ENCODE results near the gene GRIN1. TPM values are rescaled to one million over a fixed set of nuclear protein-coding genes. Genes with fewer than 3 reads are reported as not detected.

Gene GRIN1
- total and polyA plus RNA-seq, 7 experiments from 2014 or later: not detected

- Mint-ChIP-seq H3K9me3 (peaks cover 0 to 2% (median 0%) of the 10 kb centered on the region in 11 donors), H3K4me1 (peaks cover 8 to 21% (median 17%) of the 10 kb centered on the region in 7 donors), H3K27ac (no peak overlapping the region), H3K36me3 (peaks cover 0 to 16% (median 7%) of the 10 kb centered on the region in 5 donors), H3K27me3 (no peaks in the 10 kb centered on the region), H3K4me3 (no peak overlapping the region)
- no peak overlapping the region for H3K4me3 ChIP-seq (ENCODE audit: low read length)
- no peaks in the 10 kb centered on the region for H3K9me3 ChIP-seq (ENCODE audit: control insufficient read depth in 2 of 3, low read length in 3 of 3)
- ATAC-seq (no peak), DNase-seq (no peak)
- H3K27ac ChIP-seq (ENCODE audit: low read depth, low read length): no peak overlapping the region
- POLR2A ChIA-PET: interaction anchor here (0.7 kb wide), 1 partner anchor 9 kb away, joined by 4 read pairs; no protein-coding TSS in a partner anchor
- intact Hi-C loops (cut with micrococcal nuclease): no loop called here
- peaks cover 16 to 73% (median 25%) of the 10 kb centered on the region in 3 experiments for H3K36me3 ChIP-seq (ENCODE audit: control insufficient read depth in 2 of 3, insufficient read depth in 3 of 3, low read length in 3 of 3)
- H3K4me1 ChIP-seq (ENCODE audit: control insufficient read depth in 2 of 2, insufficient read depth in 2 of 2, low read length in 2 of 2): peaks cover 12 to 14% of the 10 kb centered on the region in 2 donors
- H3K27me3 ChIP-seq (ENCODE audit: control insufficient read depth in 2 of 2, insufficient read depth in 2 of 2, low read length in 2 of 2): no peaks in the 10 kb centered on the region
- CTCF ChIA-PET: no interaction called here
Measured at GRCh38 chr9:137099231-137099630, 39.7 kb upstream of the GRIN1 start.

DNA sequence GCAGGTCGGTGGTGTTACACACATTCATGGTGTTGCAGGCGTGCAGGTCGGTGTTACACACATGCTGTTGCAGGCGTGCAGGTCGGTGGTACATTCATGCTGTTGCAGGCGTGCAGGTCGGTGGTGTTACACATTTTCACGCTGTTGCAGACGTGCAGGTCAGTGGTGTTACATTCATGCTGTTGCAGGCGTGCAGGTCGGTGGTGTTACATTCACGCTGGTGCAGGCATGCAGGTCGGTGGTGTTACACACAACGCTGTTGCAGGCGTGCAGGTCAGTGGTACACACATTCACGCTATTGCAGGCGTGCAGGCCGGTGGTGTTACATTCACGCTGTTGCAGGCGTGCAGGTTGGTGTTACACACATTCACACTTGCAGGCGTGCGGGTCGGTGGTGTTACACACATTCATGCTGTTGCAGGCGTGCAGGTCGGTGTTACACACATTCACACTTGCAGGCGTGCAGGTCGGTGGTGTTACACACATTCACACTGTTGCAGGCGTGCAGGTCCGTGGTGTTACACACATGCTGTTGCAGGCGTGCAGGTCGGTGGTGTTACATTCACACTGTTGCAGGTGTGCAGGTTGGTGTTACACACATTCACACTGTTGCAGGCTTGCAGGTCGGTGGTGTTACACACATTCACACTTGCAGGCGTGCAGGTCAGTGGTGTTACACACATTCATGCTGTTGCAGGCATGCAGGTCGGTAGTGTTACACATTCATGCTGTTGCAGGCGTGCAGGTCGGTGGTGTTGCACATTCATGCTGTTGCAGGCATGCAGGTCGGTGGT, 35.6 kb upstream of the GRIN1 start:
- Histone ChIP-seq H3K4me3 (ENCODE audit: low read length) (no peak overlapping the region), H3K36me3 (ENCODE audit: control insufficient read depth in 2 of 3, insufficient read depth in 3 of 3, low read length in 3 of 3) (peaks cover 25 to 94% (median 27%) of the 10 kb centered on the region in 3 experiments), H3K4me1 (ENCODE audit: control insufficient read depth in 2 of 2, insufficient read depth in 2 of 2, low read length in 2 of 2) (no peaks in the 10 kb centered on the region), H3K9me3 (ENCODE audit: control insufficient read depth in 2 of 3, low read length in 3 of 3) (no peaks in the 10 kb centered on the region), H3K27me3 (ENCODE audit: control insufficient read depth in 2 of 2, insufficient read depth in 2 of 2, low read length in 2 of 2) (no peaks in the 10 kb centered on the region), H3K27ac (ENCODE audit: low read depth, low read length) (no peak overlapping the region)
- ChIA-PET CTCF (no interaction called here), POLR2A (no interaction called here)
- no peak overlapping the region for H3K4me3 Mint-ChIP-seq
- peaks cover 0 to 2% (median 0%) of the 10 kb centered on the region in 11 donors for H3K9me3 Mint-ChIP-seq
- DNase-seq: no peak
- intact Hi-C loops (cut with micrococcal nuclease): no loop called here
- no peak overlapping the region for H3K27ac Mint-ChIP-seq
- peaks cover 0 to 11% (median 0%) of the 10 kb centered on the region in 5 donors for H3K36me3 Mint-ChIP-seq
- no peak for ATAC-seq
- no peaks in the 10 kb centered on the region for H3K27me3 Mint-ChIP-seq
- H3K4me1 Mint-ChIP-seq: peaks cover 0 to 3% (median 0%) of the 10 kb centered on the region in 7 donors

DNA sequence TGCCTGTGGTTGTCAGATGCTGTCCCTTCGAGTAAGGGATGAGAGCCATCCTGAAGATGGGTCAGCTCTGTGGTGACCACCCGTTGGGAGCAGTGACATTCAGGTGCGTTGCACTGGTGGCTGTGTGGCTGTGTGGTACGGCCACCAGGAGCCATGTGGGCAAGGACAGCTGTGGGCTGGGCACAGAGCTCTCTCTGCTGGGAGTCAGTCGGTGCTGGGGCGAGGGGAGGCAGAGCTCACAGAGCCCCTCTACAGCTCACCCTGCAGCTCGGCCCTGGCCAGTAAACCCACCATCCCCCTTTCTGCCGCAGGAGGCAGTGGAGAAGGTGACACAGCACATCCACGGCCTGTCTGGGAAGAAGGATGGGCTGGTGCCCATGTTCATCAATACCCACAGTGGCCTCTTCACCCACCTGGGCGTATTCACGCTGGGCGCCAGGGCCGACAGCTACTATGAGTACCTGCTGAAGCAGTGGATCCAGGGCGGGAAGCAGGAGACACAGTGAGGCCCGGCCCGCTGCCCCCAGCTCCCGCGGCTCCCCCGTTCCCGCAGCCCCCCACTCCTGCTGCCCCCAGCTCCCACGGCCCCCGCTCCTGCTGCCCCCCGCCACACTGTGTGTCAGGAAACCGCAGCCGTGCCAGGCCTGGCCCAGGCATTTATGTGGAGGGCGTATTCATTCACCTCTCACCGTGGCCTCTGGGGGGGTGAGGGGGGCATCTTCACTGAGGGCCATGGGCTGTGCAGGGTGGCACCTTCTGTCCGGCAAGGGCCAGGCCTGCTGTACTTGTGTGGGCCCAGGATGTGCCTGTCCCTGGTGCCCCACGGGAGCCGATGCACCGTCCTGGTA, 32.9 kb upstream of the GRIN1 start:
- ChIA-PET POLR2A (interaction anchor here (1.4 to 2.0 kb wide), 3 partner anchors 10 to 19 kb away, joined by 3 to 9 read pairs (median 5); partner anchors contain the start of gene MAN1B1), CTCF (interaction anchor here (0.7 to 0.9 kb wide), 2 partner anchors 10 to 46 kb away, joined by 3 read pairs; no protein-coding TSS in a partner anchor)
- DNase-seq: no peak
- Mint-ChIP-seq H3K27ac (no peak overlapping the region), H3K4me1 (peaks cover 0 to 4% (median 3%) of the 10 kb centered on the region in 7 donors), H3K36me3 (peaks cover 0 to 5% (median 0%) of the 10 kb centered on the region in 5 donors), H3K4me3 (no peak overlapping the region), H3K27me3 (no peaks in the 10 kb centered on the region), H3K9me3 (peaks cover 0 to 2% (median 0%) of the 10 kb centered on the region in 11 donors)
- H3K27me3 ChIP-seq (ENCODE audit: control insufficient read depth in 2 of 2, insufficient read depth in 2 of 2, low read length in 2 of 2): no peaks in the 10 kb centered on the region
- intact Hi-C loops (cut with micrococcal nuclease): no loop called here
- H3K4me3 ChIP-seq (ENCODE audit: low read length): no peak overlapping the region
- peaks cover 26 to 100% (median 27%) of the 10 kb centered on the region in 3 experiments for H3K36me3 ChIP-seq (ENCODE audit: control insufficient read depth in 2 of 3, insufficient read depth in 3 of 3, low read length in 3 of 3)
- no peaks in the 10 kb centered on the region for H3K4me1 ChIP-seq (ENCODE audit: control insufficient read depth in 2 of 2, insufficient read depth in 2 of 2, low read length in 2 of 2)
- no peak overlapping the region for H3K27ac ChIP-seq (ENCODE audit: low read depth, low read length)
- no peaks in the 10 kb centered on the region for H3K9me3 ChIP-seq (ENCODE audit: control insufficient read depth in 2 of 3, low read length in 3 of 3)
- no peak for ATAC-seq

- ATAC-seq (no peak), DNase-seq (no peak)
- peaks cover 0 to 2% (median 0%) of the 10 kb centered on the region in 11 donors for H3K9me3 Mint-ChIP-seq
- H3K9me3 ChIP-seq (ENCODE audit: control insufficient read depth in 2 of 3, low read length in 3 of 3): no peaks in the 10 kb centered on the region
- H3K27me3 ChIP-seq (ENCODE audit: control insufficient read depth in 2 of 2, insufficient read depth in 2 of 2, low read length in 2 of 2): no peaks in the 10 kb centered on the region
- H3K27me3 Mint-ChIP-seq: no peaks in the 10 kb centered on the region
- H3K27ac ChIP-seq (ENCODE audit: low read depth, low read length): no peak overlapping the region
- no peaks in the 10 kb centered on the region for H3K4me1 ChIP-seq (ENCODE audit: control insufficient read depth in 2 of 2, insufficient read depth in 2 of 2, low read length in 2 of 2)
- POLR2A ChIA-PET: interaction anchor here (1.1 to 1.5 kb wide), 2 partner anchors 11 to 134 kb away, joined by 3 read pairs; no protein-coding TSS in a partner anchor
- H3K27ac Mint-ChIP-seq: no peak overlapping the region
- H3K4me3 Mint-ChIP-seq: no peak overlapping the region
- intact Hi-C loops (cut with micrococcal nuclease): no loop called here
- peaks cover 0 to 5% (median 0%) of the 10 kb centered on the region in 5 donors for H3K36me3 Mint-ChIP-seq
- H3K4me1 Mint-ChIP-seq: peaks cover 0 to 5% (median 3%) of the 10 kb centered on the region in 7 donors
- no peak overlapping the region for H3K4me3 ChIP-seq (ENCODE audit: low read length)
- peaks cover 24 to 100% (median 26%) of the 10 kb centered on the region in 3 experiments for H3K36me3 ChIP-seq (ENCODE audit: control insufficient read depth in 2 of 3, insufficient read depth in 3 of 3, low read length in 3 of 3)
- CTCF ChIA-PET: no interaction called here
Measured at GRCh38 chr9:137106662-137107250, 32.2 kb upstream of the GRIN1 start.

DNA sequence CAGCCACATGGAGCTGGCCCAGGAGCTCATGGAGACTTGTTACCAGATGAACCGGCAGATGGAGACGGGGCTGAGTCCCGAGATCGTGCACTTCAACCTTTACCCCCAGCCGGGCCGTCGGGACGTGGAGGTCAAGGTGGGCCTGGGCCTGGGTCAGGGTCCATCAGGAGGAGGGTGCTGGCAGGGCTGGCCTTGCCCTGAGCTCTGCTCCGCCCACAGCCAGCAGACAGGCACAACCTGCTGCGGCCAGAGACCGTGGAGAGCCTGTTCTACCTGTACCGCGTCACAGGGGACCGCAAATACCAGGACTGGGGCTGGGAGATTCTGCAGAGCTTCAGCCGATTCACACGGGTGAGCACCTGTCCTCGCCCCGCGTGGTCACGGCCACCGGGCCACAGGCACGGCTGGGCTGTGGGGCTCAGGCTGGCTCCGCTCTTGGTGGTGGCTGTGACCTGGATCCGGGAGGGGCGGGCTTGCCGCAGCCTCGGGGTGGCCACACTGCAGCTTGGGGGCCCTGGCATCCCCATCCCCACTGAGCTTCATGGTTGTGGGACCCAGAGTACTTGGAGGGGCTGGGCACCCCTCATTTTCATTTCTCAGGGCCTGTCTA, 31.5 kb upstream of the GRIN1 start:
- Histone ChIP-seq H3K4me1 (ENCODE audit: control insufficient read depth in 2 of 2, insufficient read depth in 2 of 2, low read length in 2 of 2) (no peaks in the 10 kb centered on the region), H3K4me3 (ENCODE audit: low read length) (no peak overlapping the region), H3K27ac (ENCODE audit: low read depth, low read length) (no peak overlapping the region), H3K36me3 (ENCODE audit: control insufficient read depth in 2 of 3, insufficient read depth in 3 of 3, low read length in 3 of 3) (peaks cover 19 to 100% (median 19%) of the 10 kb centered on the region in 3 experiments), H3K9me3 (ENCODE audit: control insufficient read depth in 2 of 3, low read length in 3 of 3) (no peaks in the 10 kb centered on the region), H3K27me3 (ENCODE audit: control insufficient read depth in 2 of 2, insufficient read depth in 2 of 2, low read length in 2 of 2) (no peaks in the 10 kb centered on the region)
- H3K4me1 Mint-ChIP-seq: peaks cover 0 to 5% (median 3%) of the 10 kb centered on the region in 7 donors
- peaks cover 0 to 2% (median 0%) of the 10 kb centered on the region in 11 donors for H3K9me3 Mint-ChIP-seq
- H3K27ac Mint-ChIP-seq: no peak overlapping the region
- H3K4me3 Mint-ChIP-seq: no peak overlapping the region
- ChIA-PET POLR2A (interaction anchor here (1.1 to 1.5 kb wide), 2 partner anchors 12 to 133 kb away, joined by 3 read pairs; no protein-coding TSS in a partner anchor), CTCF (interaction anchor here (0.7 kb wide), 1 partner anchor 12 kb away, joined by 3 read pairs; no protein-coding TSS in a partner anchor)
- DNase-seq (no peak), ATAC-seq (no peak)
- intact Hi-C loops (cut with micrococcal nuclease): no loop called here
- H3K36me3 Mint-ChIP-seq: peaks cover 0 to 5% (median 0%) of the 10 kb centered on the region in 5 donors
- no peaks in the 10 kb centered on the region for H3K27me3 Mint-ChIP-seq

DNA sequence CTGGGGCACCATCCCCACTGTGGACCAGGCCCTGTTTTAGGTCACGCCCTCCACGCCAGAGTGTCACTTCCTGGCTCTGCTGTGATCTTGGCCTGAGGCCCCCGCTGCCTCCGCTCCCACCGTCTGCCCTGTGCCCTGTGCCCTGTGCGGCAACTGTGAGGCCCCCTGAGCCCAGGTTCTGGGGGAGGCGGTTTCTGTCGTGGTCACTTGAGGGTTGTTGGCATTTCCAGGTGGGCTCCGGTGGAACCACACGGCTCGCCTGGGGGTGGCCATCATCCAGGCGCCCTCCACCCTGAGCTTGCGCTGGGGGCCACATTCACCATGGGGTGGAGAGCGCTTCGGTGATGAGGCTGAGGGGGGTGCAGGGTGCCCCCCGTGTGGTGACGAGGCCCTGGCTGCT, 31.0 kb upstream of the GRIN1 start:
- Histone ChIP-seq H3K27ac (ENCODE audit: low read depth, low read length) (no peak overlapping the region), H3K9me3 (ENCODE audit: control insufficient read depth in 2 of 3, low read length in 3 of 3) (no peaks in the 10 kb centered on the region), H3K36me3 (ENCODE audit: control insufficient read depth in 2 of 3, insufficient read depth in 3 of 3, low read length in 3 of 3) (peaks cover 14 to 100% (median 19%) of the 10 kb centered on the region in 3 experiments), H3K4me1 (ENCODE audit: control insufficient read depth in 2 of 2, insufficient read depth in 2 of 2, low read length in 2 of 2) (no peaks in the 10 kb centered on the region), H3K27me3 (ENCODE audit: control insufficient read depth in 2 of 2, insufficient read depth in 2 of 2, low read length in 2 of 2) (no peaks in the 10 kb centered on the region), H3K4me3 (ENCODE audit: low read length) (no peak overlapping the region)
- ATAC-seq: no peak
- Mint-ChIP-seq H3K9me3 (peaks cover 0 to 2% (median 0%) of the 10 kb centered on the region in 11 donors), H3K27ac (no peak overlapping the region), H3K4me1 (peaks cover 0 to 6% (median 3%) of the 10 kb centered on the region in 7 donors), H3K27me3 (no peaks in the 10 kb centered on the region), H3K4me3 (no peak overlapping the region), H3K36me3 (peaks cover 0 to 5% (median 0%) of the 10 kb centered on the region in 5 donors)
- POLR2A ChIA-PET: interaction anchor here (0.6 to 1.5 kb wide), 2 partner anchors 9 to 12 kb away, joined by 3 to 4 read pairs; no protein-coding TSS in a partner anchor
- DNase-seq: no peak
- intact Hi-C loops (cut with micrococcal nuclease): no loop called here
- CTCF ChIA-PET: interaction anchor here (0.7 kb wide), 1 partner anchor 12 kb away, joined by 3 read pairs; no protein-coding TSS in a partner anchor
